ENCODE results near the gene ONECUT1. TPM values are rescaled to one million over a fixed set of nuclear protein-coding genes. Genes with fewer than 3 reads are reported as not detected.

ONECUT1 gene
- total RNA-seq, 1 experiment from 2014 or later, result 1.3 TPM

GRCh38 chr15:52772766-52773165 lies 17.4 kb downstream of the ONECUT1 start (continued):
- TF ChIP-seq REST (IDR thresholded peaks at IDR 0.05; ENCODE audit: low read depth), result no peak
- TF ChIP-seq TCF7L2 (IDR thresholded peaks at IDR 0.05; ENCODE audit: borderline replicate concordance, extremely low read depth, insufficient read depth, insufficient read length), result no peak
- TF ChIP-seq ELF1 (IDR thresholded peaks at IDR 0.05; ENCODE audit: borderline replicate concordance, low read depth), result no peak
- no peak for TF ChIP-seq JUND (IDR thresholded peaks at IDR 0.05)

DNA sequence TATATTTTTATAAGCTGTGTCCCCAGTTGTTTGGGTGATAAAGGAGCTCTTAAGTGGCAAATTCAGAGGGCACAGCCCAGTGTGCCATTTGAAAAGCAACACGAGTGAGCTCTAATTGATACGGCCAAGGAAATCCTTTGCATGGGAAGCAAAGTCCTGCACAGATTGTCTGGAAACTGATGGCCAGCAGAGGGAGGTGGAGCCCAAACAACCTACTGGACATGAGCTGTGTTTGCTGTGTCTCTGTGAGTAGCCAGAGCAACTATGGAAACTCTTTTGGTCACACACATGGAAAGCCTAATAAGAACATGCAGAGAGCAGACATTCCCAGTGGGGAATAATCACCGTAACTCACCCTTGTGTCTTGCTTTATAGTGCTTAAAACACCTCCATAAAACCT lies 24.4 kb downstream of the ONECUT1 start:
- intact Hi-C loops (cut with micrococcal nuclease), result no loop called here
- BruUV-seq (replicated peaks), result no TSS peak

More for the DNA sequence above, 24.4 kb downstream of the ONECUT1 start:
- ChIA-PET RAD21 (ENCODE audit: low non-redundant PET in 1 of 2, low total read pairs in 2 of 2, uncharacterized antibody in 2 of 2, unreplicated experiment in 2 of 2) (interaction anchor here in 1 of 2 experiments (0.7 kb wide), 1 partner anchor 509 kb away, joined by 3 read pairs; no protein-coding TSS in a partner anchor), CTCF (interaction anchor here (0.9 to 1.6 kb wide), 3 partner anchors 9 to 14 kb away, joined by 3 to 5 read pairs (median 3); no protein-coding TSS in a partner anchor), POLR2A (no interaction called here)
- Histone ChIP-seq H3K9me2 (ENCODE audit: insufficient read depth) (no peaks in the 10 kb centered on the region), H3K27me3 (ENCODE audit: insufficient read depth, low read length) (peaks cover 11% of the 10 kb centered on the region), H3K79me2 (ENCODE audit: insufficient read depth, low read length) (no peaks in the 10 kb centered on the region), H3K9ac (ENCODE audit: low read length) (no peak overlapping the region), H3K4me3 (replicated peaks in 1 of 2; ENCODE audit: low read depth in 1 of 2, low read length in 2 of 2) (no peak overlapping the region), H3K36me3 (ENCODE audit: control insufficient read depth in 1 of 2, insufficient read depth in 2 of 2, low read length in 2 of 2) (no peaks in the 10 kb centered on the region), H3K4me1 (ENCODE audit: control insufficient read depth in 1 of 2, insufficient read depth in 2 of 2, low read length in 2 of 2) (no peaks in the 10 kb centered on the region), H4K20me1 (ENCODE audit: insufficient read depth) (no peaks in the 10 kb centered on the region), H2AFZ (ENCODE audit: low read depth, low read length, poor library complexity, severe bottlenecking) (no peak overlapping the region), H3K4me2 (ENCODE audit: low read length) (no peak overlapping the region), H3K27ac (ENCODE audit: low read depth, low read length) (no peak overlapping the region), H3K9me3 (ENCODE audit: control insufficient read depth in 1 of 2, insufficient read depth in 1 of 2, low read depth in 1 of 2, low read length in 2 of 2) (no peaks in the 10 kb centered on the region)
- ATAC-seq, result peak; percentile 59
- no peak for DNase-seq (ENCODE audit: low read depth, low spot score)
- peak; percentile 35; the same call in 1 of the 2 replicates for TF ChIP-seq RAD21 (IDR thresholded peaks at IDR 0.05; ENCODE audit: low read depth)
- TF ChIP-seq EGR1 (IDR thresholded peaks at IDR 0.05; ENCODE audit: low read depth), result no peak
- no peak for TF ChIP-seq CEBPB (IDR thresholded peaks at IDR 0.05; ENCODE audit: low read depth)
- TF ChIP-seq, protein P1, sequence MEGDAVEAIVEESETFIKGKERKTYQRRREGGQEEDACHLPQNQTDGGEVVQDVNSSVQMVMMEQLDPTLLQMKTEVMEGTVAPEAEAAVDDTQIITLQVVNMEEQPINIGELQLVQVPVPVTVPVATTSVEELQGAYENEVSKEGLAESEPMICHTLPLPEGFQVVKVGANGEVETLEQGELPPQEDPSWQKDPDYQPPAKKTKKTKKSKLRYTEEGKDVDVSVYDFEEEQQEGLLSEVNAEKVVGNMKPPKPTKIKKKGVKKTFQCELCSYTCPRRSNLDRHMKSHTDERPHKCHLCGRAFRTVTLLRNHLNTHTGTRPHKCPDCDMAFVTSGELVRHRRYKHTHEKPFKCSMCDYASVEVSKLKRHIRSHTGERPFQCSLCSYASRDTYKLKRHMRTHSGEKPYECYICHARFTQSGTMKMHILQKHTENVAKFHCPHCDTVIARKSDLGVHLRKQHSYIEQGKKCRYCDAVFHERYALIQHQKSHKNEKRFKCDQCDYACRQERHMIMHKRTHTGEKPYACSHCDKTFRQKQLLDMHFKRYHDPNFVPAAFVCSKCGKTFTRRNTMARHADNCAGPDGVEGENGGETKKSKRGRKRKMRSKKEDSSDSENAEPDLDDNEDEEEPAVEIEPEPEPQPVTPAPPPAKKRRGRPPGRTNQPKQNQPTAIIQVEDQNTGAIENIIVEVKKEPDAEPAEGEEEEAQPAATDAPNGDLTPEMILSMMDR (IDR thresholded peaks at IDR 0.05 in 2 of 3, conservative IDR thresholded peaks at IDR 0.05 in 1 of 3; ENCODE audit: borderline replicate concordance in 1 of 3, insufficient read depth in 1 of 3, low read depth in 2 of 3, low read length in 2 of 3), result peak in 2 of 3 experiments; percentile 46 to 49; a peak in 4 of 6 replicates

Measured in HCT116 (cell line).